ENCODE measurements around the gene IRF6.

GRCh38 chr1:209769171-209769904 is 36.6 kb downstream of the IRF6 start:
- no peak for TF ChIP-seq EZH2 (IDR thresholded peaks at IDR 0.05; ENCODE audit: low read length, unreplicated experiment)
- TF ChIP-seq, protein P1, sequence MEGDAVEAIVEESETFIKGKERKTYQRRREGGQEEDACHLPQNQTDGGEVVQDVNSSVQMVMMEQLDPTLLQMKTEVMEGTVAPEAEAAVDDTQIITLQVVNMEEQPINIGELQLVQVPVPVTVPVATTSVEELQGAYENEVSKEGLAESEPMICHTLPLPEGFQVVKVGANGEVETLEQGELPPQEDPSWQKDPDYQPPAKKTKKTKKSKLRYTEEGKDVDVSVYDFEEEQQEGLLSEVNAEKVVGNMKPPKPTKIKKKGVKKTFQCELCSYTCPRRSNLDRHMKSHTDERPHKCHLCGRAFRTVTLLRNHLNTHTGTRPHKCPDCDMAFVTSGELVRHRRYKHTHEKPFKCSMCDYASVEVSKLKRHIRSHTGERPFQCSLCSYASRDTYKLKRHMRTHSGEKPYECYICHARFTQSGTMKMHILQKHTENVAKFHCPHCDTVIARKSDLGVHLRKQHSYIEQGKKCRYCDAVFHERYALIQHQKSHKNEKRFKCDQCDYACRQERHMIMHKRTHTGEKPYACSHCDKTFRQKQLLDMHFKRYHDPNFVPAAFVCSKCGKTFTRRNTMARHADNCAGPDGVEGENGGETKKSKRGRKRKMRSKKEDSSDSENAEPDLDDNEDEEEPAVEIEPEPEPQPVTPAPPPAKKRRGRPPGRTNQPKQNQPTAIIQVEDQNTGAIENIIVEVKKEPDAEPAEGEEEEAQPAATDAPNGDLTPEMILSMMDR (conservative IDR thresholded peaks at IDR 0.05; ENCODE audit: low read depth, low read length), result no peak

Data from PC-3 (cell line).